Ovary (tissue), 9 donors: Measurements from ENCODE around the gene CASP2. TPM values are rescaled to one million over a fixed set of nuclear protein-coding genes. Genes with fewer than 3 reads are reported as not detected.

ENCODE experiments used
- DNase-seq, 5 donors: peaks; one replicate each; pipeline ENCODE4 v3.0.0-alpha.2; 2019 to 2020
- H3K27ac ChIP-seq, 2 donors: fragments of 200-600 bp; one replicate each; pipeline versions ENCODE4 v1.5.1 to v1.8.0; 2019 to 2022
- H3K27me3 ChIP-seq: fragments of 200-600 bp; one replicate; pipeline ENCODE4 v1.8.0; 2022
- H3K36me3 ChIP-seq: fragments of 200-600 bp; sonication (generic); one replicate; pipeline ENCODE4 v1.5.1; 2019
- H3K4me1 ChIP-seq: one replicate; pipeline ENCODE4 v1.8.1; 2013; ENCODE audit warnings: mild to moderate bottlenecking, moderate library complexity; ENCODE audit not compliant: insufficient read depth
- H3K4me3 ChIP-seq: fragments of 200-600 bp; sonication (generic); one replicate; pipeline ENCODE4 v1.5.1; 2017
- H3K9me3 ChIP-seq, 2 donors: fragments of 200-600 bp in 1 of 2; sonication (generic) in 1 of 2; one replicate each; pipeline versions ENCODE4 v1.5.1 to v1.8.1; 2013 to 2019; ENCODE audit warnings: mild to moderate bottlenecking in 1 of 2, moderate library complexity in 1 of 2
- CTCF ChIP-seq, 3 donors: fragments of 450-650 bp in 2 of 3; fragments of 200-600 bp in 1 of 3; IDR thresholded peaks; one replicate each; pipeline versions ENCODE4 v1.5.1 to v1.8.0; 2016 to 2022; ENCODE audit warnings: antibody characterized with exemption in 3 of 3, mild to moderate bottlenecking in 1 of 3
- EP300 ChIP-seq: sonication (generic); formaldehyde crosslinking; IDR thresholded peaks from one replicate; pipeline ENCODE4 v1.6.1; 2017; ENCODE audit warnings: antibody characterized with exemption
- POLR2A ChIP-seq: fragments of 450-650 bp; IDR thresholded peaks from one replicate; pipeline ENCODE4 v1.6.1; 2017; ENCODE audit warnings: antibody characterized with exemption, mild to moderate bottlenecking, moderate library complexity
- WGBS, 3 donors: extraction: QIAGEN DNeasy Blood & Tissue Kit in 1 of 3; methylation state at CpG; one replicate each; pipeline versions ENCODE4 v1.1.5 to v1.1.7; 2013 to 2017; 5-methylcytosine and 5-hydroxymethylcytosine counted together
- intact Hi-C, 4 donors: fragments of 100-400 bp; cut with DNase I; formaldehyde crosslinking; loops; one replicate each; pipeline versions ENCODE4 v1.11.0 to v1.15.1; 2022 to 2023
- polyA plus RNA-seq, 2 donors: library from polyadenylated mRNA; stranded (reverse); fragments of 200-250 nt in 1 of 2; fragments of 350-450 nt in 1 of 2; fragmentation: Illumina TruSeq in 1 of 2; extraction: RNeasy Lipid Tissue Mini Kit (QIAGEN cat#74804) in 1 of 2; gene quantifications; one replicate each; pipeline ENCODE4 v1.2.3, GENCODE V29; 2013 to 2014
- total RNA-seq, 7 donors: library from RNA; depleted of rRNA in 2 of 7; stranded (reverse); fragments of >200 nt in 2 of 7; fragmentation: NEBNext Ultra II Directional in 3 of 7; extraction: Animal tissue kit (Norgen Biotek cat#: 25700) in 3 of 7; gene quantifications; one replicate each; pipeline versions ENCODE4 v1.1.0 to v1.2.4, GENCODE V29; 2016 to 2023
- donor health status: DM: no; HTN: no; CAD: no; lungs with moderate emphysema.
- donor health status: DM: no; HTN: no; CAD: no.
- donor health status: Bipolar disorder and iron deficiency.
- donor health status: DM: yes; HTN: yes; CAD: no.
- donor health status: DM: no; HTN: no; CAD: no.
- donor health status: DM: yes; HTN: yes; CAD: no.

CASP2 gene
- total and polyA plus RNA-seq, 9 donors, result 7.7 to 26.6 (median 23.0) TPM

DNA sequence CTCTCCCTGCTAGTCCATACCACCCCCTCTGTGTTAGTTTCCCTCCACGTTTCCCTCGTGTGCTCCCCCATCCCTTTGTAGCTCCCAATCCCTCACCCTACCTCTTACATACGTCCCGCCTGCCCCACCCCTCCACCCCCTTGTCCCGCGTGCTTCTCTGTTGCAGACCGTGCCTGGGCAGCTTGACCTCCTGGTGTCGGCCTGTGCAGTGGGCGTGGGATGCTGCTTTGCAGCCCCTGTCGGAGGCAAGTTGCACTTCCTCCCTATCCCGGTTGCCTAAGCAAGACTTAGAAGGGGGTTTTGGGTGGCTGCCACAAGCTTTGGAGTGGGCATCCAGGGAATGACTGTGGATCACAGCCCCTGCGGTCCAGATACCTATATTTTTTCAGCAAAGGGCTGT lies 35.5 kb downstream of the CASP2 start:
- DNase-seq, result no peak
- Histone ChIP-seq H3K27me3 (no peaks in the 10 kb centered on the region), H3K4me3 (no peak overlapping the region), H3K27ac (no peak overlapping the region), H3K9me3 (no peaks in the 10 kb centered on the region), H3K4me1 (peaks cover 2% of the 10 kb centered on the region), H3K36me3 (no peaks in the 10 kb centered on the region)
- TF ChIP-seq CTCF (IDR thresholded peaks at IDR 0.05), result no peak
- no peak for TF ChIP-seq EP300
- TF ChIP-seq POLR2A, result no peak
- intact Hi-C loops, result no loop called here
- WGBS, 3 donors, result 38 to 61% (median 42%) methylated on average over 12 of the region's 12 CpGs

DNA sequence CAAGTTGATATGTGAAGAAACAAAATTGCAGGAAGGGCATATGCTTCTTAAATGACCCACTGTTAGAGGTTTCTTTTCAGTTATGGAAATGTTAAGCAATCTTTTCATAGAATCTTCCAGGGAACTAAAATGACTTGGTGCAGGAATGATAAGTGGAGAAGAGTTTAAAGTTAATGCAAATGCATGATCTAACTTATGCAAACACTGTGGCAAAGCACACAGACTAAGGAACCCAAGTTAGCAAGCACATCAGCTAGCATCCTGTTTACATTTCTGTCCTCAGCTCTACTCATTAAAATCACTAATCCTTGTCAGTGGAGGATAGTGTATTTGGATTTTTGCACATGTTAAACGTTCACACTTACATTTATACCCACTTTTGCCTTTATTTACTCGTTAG lies 37.1 kb downstream of the CASP2 start:
- Histone ChIP-seq H3K4me3 (no peak overlapping the region), H3K9me3 (no peaks in the 10 kb centered on the region), H3K36me3 (no peaks in the 10 kb centered on the region), H3K4me1 (peaks cover 2% of the 10 kb centered on the region), H3K27me3 (no peaks in the 10 kb centered on the region), H3K27ac (no peak overlapping the region)
- WGBS, 3 donors, result 16 to 47% (median 19%) methylated on average over 2 of the region's 2 CpGs
- intact Hi-C loops, result no loop called here
- TF ChIP-seq EP300 (no peak), POLR2A (no peak), CTCF (IDR thresholded peaks at IDR 0.05) (no peak)
- DNase-seq, result no peak

GRCh38 chr7:143327903-143328302 lies 39.8 kb downstream of the CASP2 start:
- TF ChIP-seq EP300 (no peak), POLR2A (no peak), CTCF (IDR thresholded peaks at IDR 0.05) (no peak)
- no peak for DNase-seq
- Histone ChIP-seq H3K27me3 (no peaks in the 10 kb centered on the region), H3K27ac (no peak overlapping the region), H3K4me1 (peaks cover 2% of the 10 kb centered on the region), H3K9me3 (no peaks in the 10 kb centered on the region), H3K4me3 (no peak overlapping the region), H3K36me3 (no peaks in the 10 kb centered on the region)
- intact Hi-C loops, result no loop called here
- WGBS, 3 donors, result 89 to 98% (median 95%) methylated on average over 5 of the region's 5 CpGs

DNA sequence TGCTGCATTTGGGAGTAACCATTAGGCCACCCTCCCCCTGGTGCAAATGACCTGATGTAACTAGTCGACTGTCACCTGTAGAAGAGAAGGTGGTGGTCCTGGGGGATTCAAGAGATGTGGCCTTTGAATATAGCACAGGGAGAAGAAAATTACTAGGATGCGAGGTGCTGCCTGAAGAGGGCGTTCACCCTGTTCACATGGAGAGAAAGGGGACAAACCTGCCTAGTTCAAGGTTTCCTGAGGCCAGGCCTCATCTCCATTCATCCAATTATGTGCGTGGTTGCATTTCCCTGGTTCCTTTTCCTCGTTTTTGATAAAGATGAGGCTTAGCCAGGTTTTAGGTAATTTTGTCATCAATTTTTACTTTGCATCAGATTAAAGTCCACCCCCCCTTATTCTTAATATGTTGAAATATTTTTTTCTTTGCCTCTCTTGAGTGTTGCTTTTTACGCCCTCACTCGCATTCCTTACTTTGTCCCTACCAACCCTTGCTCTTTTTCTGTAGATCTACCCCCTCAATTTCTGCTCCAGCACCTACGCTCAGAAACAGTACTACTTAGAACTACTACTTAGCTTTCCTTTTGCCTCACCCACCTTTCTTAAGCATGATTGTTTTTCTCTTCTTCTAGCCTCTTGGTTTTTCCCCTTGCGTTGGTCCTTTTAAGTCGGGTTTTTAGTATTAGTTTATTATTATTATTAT lies 41.5 kb downstream of the CASP2 start:
- H3K36me3 ChIP-seq, result no peaks in the 10 kb centered on the region
- no peak overlapping the region for H3K4me3 ChIP-seq
- no peak for TF ChIP-seq EP300
- no peak for TF ChIP-seq POLR2A
- TF ChIP-seq CTCF (IDR thresholded peaks at IDR 0.05), result no peak
- H3K4me1 ChIP-seq, result no peaks in the 10 kb centered on the region
- intact Hi-C loops, result no loop called here
- WGBS, 3 donors, result 89 to 92% (median 92%) methylated on average over 10 of the region's 10 CpGs
- H3K27ac ChIP-seq, result no peak overlapping the region
- no peak for DNase-seq
- H3K27me3 ChIP-seq, result no peaks in the 10 kb centered on the region
- no peaks in the 10 kb centered on the region for H3K9me3 ChIP-seq
